ENCODE results near the gene SEC14L5. TPM values are rescaled to one million over a fixed set of nuclear protein-coding genes. Genes with fewer than 3 reads are reported as not detected.
A peak's percentile ranks its signal among the peaks of the same experiment; 100 is the strongest.

The SEC14L5 gene
- polyA plus RNA-seq, 3 donors = 0.03 TPM; not detected in 2

DNA sequence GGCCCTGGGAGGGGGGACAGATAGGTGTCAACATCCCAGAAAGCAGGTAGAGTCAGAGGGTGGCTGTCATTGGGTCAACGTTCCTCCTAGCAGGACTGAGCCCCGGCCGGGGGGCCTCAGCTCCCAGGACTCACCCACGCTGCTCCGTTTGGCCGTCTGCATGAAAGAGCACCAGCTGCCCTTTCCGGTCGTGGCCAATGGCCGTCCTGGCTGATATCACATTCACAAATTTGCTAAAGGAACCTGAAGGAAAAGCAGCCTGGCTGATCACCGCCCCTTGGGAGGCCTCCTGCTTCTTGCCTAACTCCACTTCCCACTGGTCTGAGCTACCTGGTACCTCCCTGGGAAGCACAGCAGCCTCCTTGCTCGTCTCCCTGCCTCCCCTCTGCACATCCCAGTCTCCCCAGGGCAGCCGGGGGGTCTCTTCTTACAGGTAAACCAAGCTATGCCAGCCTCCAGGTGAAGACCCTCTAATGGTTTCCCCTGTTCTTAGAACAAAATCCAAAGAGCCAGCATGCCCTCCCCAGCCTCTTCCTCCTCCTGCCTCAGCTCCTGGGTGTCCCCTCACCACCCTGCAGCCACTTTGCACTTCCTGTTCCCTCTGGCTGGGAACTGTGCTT, 72.2 kb downstream of the SEC14L5 start:
- Histone ChIP-seq H3K4me2 (replicated peaks; ENCODE audit: extremely low read depth, low read length, poor library complexity, severe bottlenecking) (no peak overlapping the region), H3K4me1 (ENCODE audit: control insufficient read depth in 1 of 2, insufficient read depth in 2 of 2, low read length in 2 of 2) (peaks cover 18 to 21% of the 10 kb centered on the region in 2 donors), H3K9me3 (replicated peaks in 1 of 2; ENCODE audit: control insufficient read depth in 1 of 2, insufficient read depth in 1 of 2, low read length in 2 of 2) (no peaks in the 10 kb centered on the region), H3K27me3 (ENCODE audit: control insufficient read depth in 2 of 2, insufficient read depth in 2 of 2, low read length in 2 of 2) (no peaks in the 10 kb centered on the region), H3K27ac (ENCODE audit: low read depth in 1 of 2, low read length in 2 of 2) (no peak overlapping the region), H3K4me3 (replicated peaks in 1 of 3; ENCODE audit: low read depth in 2 of 3, low read length in 3 of 3) (no peak overlapping the region), H2AFZ (ENCODE audit: insufficient read depth, low read depth, low read length, poor library complexity, severe bottlenecking) (no peak overlapping the region), H3K79me2 (ENCODE audit: insufficient read depth, low read length) (peaks cover 8% of the 10 kb centered on the region), H3K36me3 (replicated peaks in 1 of 2; ENCODE audit: control insufficient read depth in 1 of 2, insufficient read depth in 2 of 2, low read length in 2 of 2) (peaks cover 37 to 58% of the 10 kb centered on the region in 2 donors), H3K9ac (ENCODE audit: insufficient read depth, low read length, poor library complexity, severe bottlenecking) (no peak overlapping the region), H4K20me1 (ENCODE audit: insufficient read depth, low read length) (peaks cover 14% of the 10 kb centered on the region)
- intact Hi-C loops (cut with micrococcal nuclease) = no loop called here
- DNase-seq = no peak
- TF ChIP-seq, protein P1, sequence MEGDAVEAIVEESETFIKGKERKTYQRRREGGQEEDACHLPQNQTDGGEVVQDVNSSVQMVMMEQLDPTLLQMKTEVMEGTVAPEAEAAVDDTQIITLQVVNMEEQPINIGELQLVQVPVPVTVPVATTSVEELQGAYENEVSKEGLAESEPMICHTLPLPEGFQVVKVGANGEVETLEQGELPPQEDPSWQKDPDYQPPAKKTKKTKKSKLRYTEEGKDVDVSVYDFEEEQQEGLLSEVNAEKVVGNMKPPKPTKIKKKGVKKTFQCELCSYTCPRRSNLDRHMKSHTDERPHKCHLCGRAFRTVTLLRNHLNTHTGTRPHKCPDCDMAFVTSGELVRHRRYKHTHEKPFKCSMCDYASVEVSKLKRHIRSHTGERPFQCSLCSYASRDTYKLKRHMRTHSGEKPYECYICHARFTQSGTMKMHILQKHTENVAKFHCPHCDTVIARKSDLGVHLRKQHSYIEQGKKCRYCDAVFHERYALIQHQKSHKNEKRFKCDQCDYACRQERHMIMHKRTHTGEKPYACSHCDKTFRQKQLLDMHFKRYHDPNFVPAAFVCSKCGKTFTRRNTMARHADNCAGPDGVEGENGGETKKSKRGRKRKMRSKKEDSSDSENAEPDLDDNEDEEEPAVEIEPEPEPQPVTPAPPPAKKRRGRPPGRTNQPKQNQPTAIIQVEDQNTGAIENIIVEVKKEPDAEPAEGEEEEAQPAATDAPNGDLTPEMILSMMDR (IDR thresholded peaks at IDR 0.05) = no peak
- Mint-ChIP-seq H3K36me3 (peaks cover 41 to 59% of the 10 kb centered on the region in 2 donors), H3K4me3 (no peak overlapping the region), H3K4me1 (peaks cover 30% of the 10 kb centered on the region), H3K27ac (no peak overlapping the region), H3K9me3 (peaks cover 0 to 2% (median 0%) of the 10 kb centered on the region in 7 donors), H3K27me3 (ENCODE audit: low read depth in 3 of 3) (peaks cover 0 to 5% (median 0%) of the 10 kb centered on the region in 3 donors)
- 96% methylated on average over 12 of the region's 12 CpGs for WGBS (ENCODE audit: insufficient coverage)

DNA sequence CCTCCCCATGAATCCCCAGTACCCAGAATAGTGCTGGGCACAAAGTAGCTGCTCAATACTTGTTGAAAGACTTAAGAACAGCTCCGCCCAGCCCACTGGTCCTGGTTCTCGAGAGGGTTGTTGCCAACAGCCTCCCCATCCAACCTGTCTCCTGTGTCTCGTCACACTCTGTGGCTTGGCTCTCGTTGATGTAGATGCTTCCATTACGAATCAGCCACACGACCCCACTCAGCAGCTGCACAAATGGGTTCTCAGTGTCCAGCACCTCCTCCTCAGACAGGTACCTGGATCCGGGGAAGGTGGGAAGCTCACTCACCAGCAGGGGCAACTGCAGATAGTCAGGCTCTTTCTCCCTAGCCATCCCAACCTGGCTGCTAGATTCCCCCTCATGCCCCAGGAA, 73.5 kb downstream of the SEC14L5 start:
- H3K4me2 ChIP-seq (replicated peaks; ENCODE audit: extremely low read depth, low read length, poor library complexity, severe bottlenecking) = no peak overlapping the region
- peaks cover 14% of the 10 kb centered on the region for H4K20me1 ChIP-seq (ENCODE audit: insufficient read depth, low read length)
- Mint-ChIP-seq H3K9me3 (peaks cover 0 to 2% (median 0%) of the 10 kb centered on the region in 7 donors), H3K27ac (peak overlapping the region in 1 of 7 donors; percentile 33), H3K4me3 (no peak overlapping the region), H3K27me3 (ENCODE audit: low read depth in 3 of 3) (peaks cover 0 to 5% (median 0%) of the 10 kb centered on the region in 3 donors), H3K36me3 (peaks cover 41 to 49% of the 10 kb centered on the region in 2 donors), H3K4me1 (peaks cover 30% of the 10 kb centered on the region)
- TF ChIP-seq, protein P1 (IDR thresholded peaks at IDR 0.05) = no peak
- peaks cover 18 to 21% of the 10 kb centered on the region in 2 donors for H3K4me1 ChIP-seq (ENCODE audit: control insufficient read depth in 1 of 2, insufficient read depth in 2 of 2, low read length in 2 of 2)
- no peak overlapping the region for H2AFZ ChIP-seq (ENCODE audit: insufficient read depth, low read depth, low read length, poor library complexity, severe bottlenecking)
- H3K9me3 ChIP-seq (replicated peaks in 1 of 2; ENCODE audit: control insufficient read depth in 1 of 2, insufficient read depth in 1 of 2, low read length in 2 of 2) = no peaks in the 10 kb centered on the region
- peaks cover 33 to 51% of the 10 kb centered on the region in 2 donors for H3K36me3 ChIP-seq (replicated peaks in 1 of 2; ENCODE audit: control insufficient read depth in 1 of 2, insufficient read depth in 2 of 2, low read length in 2 of 2)
- intact Hi-C loops (cut with micrococcal nuclease) = no loop called here
- no peak overlapping the region for H3K4me3 ChIP-seq (replicated peaks in 1 of 3; ENCODE audit: low read depth in 2 of 3, low read length in 3 of 3)
- no peaks in the 10 kb centered on the region for H3K27me3 ChIP-seq (ENCODE audit: control insufficient read depth in 2 of 2, insufficient read depth in 2 of 2, low read length in 2 of 2)
- WGBS (ENCODE audit: insufficient coverage) = 93% methylated on average over 7 of the region's 7 CpGs
- H3K79me2 ChIP-seq (ENCODE audit: insufficient read depth, low read length) = peaks cover 8% of the 10 kb centered on the region
- H3K9ac ChIP-seq (ENCODE audit: insufficient read depth, low read length, poor library complexity, severe bottlenecking) = no peak overlapping the region
- no peak for DNase-seq
- H3K27ac ChIP-seq (ENCODE audit: low read depth in 1 of 2, low read length in 2 of 2) = no peak overlapping the region

Measured in CD14-positive monocyte (primary cell).